Bone marrow (tissue), 2 donors: ENCODE measurements around the gene CFAP54.
"Not testable (repeated sequence)": the region's sequence is repeated elsewhere in the genome, so short reads cannot be mapped to it uniquely, and the experiment has no call there.

Experiments used
- DNase-seq, 2 donors: peaks; one replicate each; lab custom pipeline; 2025; lab: John Stamatoyannopoulos, UW

The CFAP54 gene, protein sequence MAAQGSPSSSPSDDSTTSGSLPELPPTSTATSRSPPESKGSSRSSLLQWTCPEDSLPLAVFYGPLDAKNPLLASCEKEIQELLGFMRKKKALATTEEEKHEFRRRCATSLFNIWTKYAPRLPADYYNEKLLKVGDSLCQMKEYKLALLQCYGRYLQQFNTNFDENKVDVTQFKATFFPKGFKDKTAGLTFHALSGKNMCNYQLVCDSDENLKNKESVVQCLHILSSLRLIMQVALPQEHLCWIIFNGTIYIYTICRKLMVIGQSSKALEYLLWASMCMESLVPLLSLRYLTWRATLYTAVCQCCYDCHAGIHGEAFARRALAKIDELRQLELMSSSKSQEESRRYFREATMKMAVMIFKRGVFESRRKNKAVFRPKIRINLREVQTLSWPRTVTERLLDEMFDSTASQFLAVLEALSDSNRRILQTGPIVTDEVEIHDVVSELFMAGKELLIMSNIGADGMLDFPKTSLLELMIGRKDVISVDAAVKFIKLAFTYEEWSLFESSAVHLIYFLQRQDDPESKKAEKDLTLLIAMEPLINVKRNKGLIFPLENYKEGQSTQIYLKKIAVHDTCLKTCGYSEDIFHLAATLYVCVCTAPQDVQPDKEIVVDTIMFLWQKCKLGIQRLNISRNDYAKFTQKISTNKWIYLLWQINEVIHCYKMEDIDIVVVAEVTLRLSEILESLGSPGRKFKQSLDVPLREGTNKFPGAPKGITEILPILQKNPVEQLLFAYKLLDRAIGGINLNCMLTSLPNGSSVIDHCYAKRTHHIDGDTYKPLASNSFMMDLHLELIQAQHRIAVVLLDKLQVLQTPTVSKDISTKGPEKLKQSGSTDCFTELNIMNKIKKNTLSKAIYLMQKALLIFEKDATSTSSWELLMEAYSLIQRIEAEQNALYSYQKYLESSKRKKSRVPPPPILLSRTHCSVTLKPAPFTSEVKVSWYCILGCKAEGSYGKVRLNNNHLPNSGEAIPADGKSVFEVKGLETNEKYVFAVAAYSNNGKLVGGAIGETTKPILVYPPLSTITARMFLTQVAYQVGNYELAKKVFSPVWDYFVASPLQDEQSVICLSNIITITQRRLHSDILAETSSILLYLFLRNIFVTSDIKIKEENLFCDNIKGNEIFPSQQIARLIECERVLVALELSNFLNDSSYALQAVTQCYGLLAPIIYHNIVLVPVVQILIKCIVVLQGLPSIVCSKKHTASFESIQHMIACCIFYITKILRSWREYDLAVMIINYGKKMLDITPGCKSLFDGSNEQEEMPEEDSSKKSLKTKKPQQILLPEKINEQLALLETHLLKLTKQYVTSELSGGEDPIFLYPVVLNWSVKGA (N-terminal part only)

DNA sequence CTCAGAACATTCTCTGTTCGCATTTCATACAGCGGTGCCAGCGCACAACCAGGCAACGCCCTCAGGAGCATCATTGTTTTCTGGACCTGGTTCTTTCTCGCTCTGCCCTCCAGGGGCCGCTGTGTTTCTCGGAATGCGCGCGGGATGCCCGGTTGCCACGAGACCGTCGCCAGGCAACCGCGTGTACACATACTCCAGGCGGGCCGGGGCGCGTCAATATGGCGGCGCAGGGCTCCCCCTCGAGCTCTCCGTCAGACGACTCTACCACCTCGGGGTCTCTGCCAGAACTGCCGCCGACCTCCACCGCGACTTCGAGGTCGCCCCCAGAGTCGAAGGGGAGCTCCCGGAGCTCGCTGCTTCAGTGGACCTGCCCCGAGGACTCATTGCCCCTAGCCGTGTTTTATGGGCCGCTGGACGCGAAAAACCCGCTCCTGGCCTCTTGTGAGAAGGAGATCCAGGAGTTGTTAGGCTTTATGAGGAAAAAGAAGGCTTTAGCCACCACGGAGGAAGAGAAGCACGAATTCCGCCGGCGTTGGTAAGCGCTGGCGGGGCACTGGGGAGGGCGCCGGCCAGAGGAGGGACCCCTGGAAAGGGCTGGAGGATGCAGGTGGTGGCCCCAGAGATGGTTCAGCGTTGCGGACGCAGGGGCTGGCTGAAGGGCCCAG is at the start of gene CFAP54:
CFAP54 (plus strand) TSS at position 186 of the 665 bp plus-strand sequence; CDS start at position 219, 33 bp downstream.
- peak; percentile 69 to 90 for DNase-seq

DNA sequence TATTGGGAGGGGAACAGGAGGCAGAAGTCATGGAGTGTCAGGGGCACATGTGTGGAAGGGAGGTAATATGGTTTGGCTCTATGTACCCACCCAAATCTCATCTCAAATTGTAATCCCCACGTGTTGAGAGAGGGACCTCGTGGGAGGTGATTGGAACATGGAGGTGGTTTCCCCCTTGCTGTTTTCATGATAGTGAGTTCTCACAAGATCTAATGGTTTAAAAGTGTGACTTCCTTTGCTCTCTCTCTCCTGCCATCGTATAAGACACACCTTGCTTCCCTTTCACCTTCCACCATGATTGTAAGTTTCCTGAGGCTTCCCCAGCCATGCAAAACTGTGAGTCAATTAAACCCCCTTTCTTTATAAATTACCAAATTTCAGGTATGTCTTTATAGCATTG is 47.6 kb upstream of the CFAP54 start:
- DNase-seq, result no peak

DNA sequence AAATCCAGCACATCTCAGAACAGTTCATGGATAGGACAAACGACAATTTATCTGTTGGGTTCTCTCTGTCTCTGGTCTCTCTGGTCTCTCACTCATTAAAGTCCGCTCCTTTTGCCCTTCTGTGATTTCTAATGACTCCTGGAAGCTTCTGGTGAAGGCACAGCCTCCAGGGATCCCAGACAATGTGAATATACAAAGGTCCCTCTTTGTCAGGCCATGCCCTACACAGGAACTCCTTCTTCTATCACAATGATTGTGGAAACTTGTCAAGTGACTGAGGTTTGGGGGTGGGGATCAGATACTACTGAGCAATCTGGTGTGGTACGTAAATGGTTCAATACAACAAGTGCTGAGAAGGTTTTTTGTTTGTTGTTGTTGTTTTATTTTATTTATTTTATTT is 46.5 kb upstream of the CFAP54 start:
- no peak for DNase-seq

DNA sequence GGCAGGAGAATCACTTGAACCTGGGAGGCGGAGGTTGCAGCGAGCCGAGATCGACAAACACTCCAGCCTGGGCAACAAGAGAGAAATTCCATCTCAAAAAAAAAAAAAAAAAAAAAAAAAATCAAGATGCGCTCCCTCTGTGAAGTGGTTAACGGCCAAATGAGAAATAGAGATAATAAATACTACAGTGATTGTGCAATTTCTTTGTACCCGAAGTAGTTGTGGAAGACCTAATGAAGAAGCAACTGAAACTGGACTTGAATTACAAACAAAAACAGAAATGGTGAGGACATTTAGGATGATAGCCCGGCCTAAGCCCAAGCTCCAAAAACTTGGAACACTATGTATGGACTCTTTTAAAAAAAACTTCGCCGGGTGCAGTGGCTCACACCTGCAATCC is 45.0 kb upstream of the CFAP54 start:
- DNase-seq, result no peak

DNA sequence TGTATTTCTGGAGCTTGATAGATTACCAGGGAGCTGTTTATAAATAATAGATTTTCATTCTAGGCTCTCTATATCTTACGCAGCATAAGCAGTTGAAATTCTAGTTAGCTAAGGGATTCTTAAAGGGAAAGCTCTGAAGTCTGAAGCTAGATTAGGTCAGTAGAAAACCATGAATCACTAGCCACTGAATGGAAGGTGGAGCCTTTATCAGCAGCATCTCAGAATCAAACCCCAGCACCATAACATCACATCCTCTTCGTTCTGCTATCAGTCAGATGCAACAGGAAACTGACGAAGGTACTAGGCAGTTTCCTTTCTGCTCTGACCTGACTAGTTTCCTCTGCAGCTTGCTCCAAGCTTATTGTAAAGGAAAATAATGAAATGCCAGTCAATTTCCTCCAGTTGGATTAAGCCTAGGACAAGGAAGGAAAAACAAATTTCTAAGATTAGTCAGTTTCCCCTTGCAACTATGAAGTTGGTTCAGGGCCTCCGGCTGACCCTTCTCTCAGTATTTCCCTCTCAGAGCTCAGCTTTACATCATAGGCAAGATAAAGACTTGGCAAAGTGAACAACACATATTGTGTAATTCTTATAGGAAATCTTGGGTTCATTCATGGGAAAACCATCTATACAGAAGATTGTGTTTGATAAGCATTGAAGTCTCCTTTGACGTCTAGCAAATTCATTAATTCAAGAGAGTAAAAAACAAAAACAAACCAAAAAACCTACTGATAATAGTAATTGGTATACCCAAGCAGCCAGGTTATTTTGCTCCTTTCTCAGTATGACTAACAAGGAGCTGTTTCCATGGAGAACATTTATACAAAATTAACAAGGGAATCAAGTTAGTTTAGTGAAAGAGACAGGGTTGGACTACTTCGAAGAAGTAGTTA is 43.4 kb upstream of the CFAP54 start:
- DNase-seq, result peak in 1 of 2 donors; percentile 93

DNA sequence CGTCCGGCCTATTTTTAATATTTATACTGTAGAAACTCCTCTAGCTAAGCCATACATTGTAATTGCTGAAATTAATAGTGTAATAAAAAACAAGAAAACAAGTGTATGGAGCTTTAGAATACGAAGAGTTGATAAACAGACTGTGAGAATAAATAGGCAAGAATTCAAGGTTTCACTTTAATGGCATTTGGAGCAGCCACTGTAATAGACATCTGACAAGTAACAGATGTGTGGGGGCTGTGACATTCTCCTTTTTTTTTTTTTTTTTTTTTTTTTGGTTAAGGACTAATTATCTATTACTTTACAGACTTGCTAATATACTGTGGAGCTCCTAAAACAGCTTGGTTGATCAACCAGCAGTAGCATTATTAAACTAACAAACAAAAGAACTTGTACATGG is 42.1 kb upstream of the CFAP54 start:
- no peak for DNase-seq

DNA sequence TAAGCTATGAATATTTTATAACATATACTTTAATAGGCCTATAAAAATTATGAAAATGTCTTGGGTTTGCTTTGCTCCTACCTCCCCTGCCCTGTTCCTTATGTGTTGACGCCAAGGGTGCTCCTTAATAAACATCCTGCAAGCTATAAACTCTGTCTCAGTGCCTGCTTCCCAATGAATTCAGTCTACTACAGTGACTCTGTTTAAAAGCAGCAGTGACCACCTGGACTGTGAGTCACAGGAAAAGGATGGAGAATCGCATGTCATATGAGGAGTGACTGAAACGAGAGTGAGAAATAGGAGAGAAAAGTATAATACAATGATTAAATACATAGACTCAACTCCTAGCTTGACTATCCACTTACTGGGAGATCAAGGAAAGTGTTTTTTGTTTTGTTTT is 41.1 kb upstream of the CFAP54 start:
- no peak for DNase-seq

DNA sequence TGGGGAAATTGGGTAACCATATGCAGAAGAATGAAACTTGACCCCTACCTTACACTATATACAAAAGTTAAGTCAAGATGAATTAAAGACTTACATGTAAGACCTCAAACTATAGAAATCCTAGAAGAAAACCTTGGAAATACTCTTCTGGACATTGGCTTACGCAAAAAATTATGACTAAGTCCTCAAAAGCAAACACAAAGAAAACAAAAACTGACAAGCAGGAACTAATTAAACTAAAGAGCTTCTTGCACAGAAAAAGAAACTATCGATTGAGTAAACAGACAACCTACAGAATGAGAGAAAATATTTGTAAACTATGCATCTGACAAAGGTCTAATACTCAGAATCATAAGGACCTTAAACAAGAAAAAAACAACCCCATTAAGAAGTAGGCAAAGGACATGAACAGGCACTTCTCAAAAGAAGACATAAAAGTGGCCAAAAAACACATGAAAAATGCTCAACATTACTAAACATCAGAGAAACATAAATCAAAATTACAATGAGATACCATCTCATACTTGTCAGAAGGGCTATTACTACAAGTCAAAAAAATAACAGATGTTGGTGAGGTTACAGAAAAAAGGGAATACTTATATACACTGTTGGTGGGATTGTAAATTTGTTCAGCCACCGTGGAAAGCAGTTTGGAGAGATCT is 37.0 kb upstream of the CFAP54 start:
- DNase-seq, result no peak

DNA sequence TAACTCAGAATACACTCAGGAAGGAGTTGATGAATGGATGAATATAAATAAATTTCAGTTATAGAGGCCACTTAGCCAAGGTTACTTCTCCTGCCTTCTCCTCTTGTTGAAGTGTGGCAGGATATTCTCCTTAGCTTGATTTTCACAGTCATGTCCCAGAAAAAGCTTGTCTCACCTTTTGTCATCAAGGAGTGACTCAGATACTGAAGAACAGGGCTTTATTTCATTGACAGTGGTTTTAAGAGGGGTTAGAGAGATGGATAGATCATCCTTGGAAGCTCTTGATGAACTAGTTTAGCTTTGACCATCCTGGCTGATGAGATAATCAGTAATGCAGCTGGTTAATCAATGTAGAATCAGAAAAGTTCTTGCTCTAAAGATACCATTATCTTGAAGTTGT is 35.0 kb upstream of the CFAP54 start:
- no peak for DNase-seq

DNA sequence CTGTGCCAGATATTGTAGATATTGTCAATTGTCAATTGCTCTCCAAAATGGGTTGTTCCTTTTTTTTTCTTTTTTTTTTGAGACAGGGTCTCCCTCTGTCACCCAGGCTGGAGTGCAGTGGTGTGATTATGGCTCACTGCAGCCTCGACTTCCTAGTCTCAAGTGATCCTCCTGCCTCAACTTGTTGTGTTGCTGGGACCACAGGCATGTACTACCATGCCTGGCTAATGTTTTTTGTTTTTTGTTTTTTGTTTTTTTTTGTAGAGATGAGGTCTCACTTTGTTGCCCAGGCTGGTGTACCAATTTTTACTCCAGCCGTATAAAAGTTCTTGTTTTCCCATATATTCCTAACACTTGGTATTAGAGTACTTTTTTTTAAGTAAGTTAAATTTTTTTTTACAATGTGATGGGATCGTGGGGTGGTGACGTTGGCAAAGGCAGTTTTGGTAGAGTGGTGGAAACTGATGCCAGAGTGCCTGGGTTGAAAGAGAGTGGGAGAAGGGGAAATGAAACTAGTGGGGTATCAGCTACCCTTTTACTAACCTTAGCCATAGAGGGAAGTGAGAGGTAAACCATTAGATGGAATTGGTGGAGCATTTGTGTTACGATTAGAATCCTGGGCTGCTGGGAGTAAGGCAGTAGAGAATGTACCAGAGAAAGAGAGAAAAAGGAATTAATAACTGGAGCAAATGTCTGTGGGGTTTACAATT is 33.0 kb upstream of the CFAP54 start:
- no peak for DNase-seq

DNA sequence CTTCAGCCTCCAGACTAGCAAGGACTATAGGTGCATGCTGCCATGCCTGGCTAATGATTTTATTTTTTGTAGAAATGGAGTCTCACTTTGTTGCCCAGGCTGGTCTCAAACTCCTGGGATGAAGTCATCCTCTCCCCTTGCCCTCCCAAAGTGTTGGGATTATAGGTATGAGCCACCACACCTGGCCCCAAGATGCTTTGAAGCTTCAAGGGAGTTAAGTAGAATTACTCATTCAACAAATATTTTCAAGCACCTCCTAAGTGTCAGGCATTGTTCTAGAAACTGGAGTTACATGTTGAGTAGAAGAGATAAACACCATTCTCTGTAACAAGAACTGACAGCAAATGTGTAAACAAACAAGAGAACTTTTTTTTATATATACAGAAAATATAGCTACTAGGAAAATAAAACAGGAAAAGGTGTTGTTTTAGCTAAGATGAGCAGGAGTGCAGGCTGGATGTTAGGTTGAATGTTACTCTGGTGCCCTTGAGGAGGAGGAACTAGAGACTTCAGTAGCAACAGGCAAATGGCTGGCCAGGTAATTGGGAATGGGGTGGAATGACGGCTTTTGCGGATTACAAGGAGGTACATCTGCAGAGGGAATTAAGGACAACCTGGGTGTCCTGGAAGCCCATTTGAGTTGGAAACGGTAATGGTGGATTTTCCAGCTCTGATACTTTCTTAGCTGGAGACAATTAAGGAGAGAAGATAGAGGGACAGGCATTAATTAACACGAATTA is 32.0 kb upstream of the CFAP54 start:
- no peak for DNase-seq

DNA sequence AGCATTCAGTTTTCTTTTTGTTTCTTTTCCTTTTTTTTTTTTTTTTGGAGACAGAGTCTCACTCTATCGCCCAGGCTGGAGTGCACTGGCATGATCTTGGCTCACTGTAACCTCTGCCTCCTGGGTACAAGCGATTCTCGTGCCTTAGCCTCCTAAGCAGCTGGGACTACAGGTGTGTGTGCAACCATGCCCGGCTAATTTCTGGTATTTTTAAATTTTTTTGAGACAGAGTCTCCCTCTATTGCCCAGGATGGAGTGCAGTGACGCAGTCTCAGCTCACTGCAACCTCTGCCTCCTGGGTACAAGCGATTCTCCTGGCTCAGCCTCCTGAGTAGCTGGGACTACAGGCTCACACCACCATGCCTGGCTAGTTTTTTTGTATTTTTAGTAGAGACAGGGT is 30.1 kb upstream of the CFAP54 start:
- not testable (repeated sequence) for DNase-seq

DNA sequence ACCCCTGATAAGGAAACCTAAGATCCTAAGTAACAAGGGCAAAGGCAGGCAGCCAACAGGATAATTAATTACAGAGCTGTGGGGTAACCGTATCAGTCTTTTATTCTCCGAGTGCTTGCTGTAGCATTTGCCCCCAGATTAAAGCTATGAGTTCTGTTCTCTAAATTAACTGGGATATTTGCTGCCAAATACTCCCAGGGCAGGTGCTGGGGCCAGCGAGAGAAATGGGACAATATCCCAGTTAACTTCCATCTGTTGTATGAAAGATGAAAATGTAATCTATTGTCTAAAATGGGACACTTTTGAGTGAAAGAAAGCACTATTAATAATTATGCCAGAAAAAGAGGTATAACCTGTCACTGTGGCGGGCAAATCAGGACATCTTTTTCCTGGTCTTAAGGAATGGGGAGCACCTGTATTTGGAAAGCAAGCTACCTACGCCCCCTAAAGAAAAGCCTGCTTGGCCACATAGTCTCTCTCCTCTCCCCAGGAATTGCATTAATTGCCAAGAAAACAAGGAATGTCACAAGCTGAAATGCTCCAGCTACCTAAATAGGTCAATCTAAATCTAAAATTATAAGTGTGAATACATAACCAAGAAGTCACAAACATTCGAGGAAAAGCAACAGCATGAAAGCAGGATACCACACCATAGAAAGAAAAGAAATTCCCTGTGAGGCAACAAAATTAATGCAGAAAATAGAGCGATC is 26.7 kb upstream of the CFAP54 start:
- no peak for DNase-seq

DNA sequence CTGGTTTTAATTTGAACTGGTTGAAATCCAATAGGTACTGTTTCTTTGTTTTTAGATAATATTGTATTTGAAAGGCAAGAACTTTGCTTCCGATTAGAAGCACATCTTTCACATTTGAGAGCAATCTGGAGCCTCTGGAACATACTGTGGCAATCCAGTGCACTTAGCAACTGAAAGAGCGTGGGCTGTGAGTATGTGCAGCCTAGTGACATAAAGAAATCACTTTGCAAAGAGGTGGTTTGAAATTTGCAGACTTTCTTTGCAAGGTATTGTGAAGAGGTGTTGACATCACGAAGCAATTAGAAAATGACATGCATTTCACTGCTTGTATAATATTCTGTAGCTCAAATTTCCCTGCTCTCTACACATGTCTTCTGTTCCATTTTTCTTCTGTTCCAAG is 23.5 kb upstream of the CFAP54 start:
- no peak for DNase-seq

DNA sequence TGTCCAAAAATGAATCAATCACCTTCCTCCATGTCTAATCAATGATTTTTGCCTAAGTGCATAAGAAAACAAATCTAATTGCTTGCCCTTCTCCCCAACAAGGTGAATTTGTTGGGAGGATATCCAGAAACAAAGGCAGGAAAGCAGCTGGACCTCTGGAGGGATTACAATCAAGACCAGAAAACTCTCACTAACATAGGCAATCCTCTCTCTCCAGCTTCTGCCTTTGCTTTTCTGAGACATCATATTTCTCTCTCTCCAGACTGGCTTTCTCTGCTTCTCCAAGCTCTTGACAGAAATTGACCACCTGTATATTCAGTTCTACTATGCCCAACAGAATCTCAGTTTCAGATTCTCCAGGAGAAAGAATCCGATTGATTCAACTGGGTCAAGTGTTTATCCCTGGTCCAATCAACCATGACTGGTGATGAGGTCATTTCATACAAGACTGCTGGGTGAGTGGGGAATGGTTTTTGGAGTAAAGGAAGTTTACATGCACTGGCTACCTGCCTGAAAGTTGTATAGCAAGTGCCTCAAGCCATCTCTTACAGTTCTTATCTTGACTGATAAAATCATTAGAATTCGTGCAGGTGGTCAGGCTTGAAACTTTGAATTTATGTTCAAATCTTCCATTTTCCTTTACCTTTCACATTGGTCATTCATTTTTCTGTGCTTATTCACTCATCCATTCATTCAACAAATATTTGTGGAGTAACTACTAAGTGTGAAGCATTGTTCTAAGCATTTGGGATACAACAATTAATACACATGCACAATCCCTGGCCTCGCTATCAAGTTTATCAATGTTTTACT is 22.2 kb upstream of the CFAP54 start:
- DNase-seq, result no peak

DNA sequence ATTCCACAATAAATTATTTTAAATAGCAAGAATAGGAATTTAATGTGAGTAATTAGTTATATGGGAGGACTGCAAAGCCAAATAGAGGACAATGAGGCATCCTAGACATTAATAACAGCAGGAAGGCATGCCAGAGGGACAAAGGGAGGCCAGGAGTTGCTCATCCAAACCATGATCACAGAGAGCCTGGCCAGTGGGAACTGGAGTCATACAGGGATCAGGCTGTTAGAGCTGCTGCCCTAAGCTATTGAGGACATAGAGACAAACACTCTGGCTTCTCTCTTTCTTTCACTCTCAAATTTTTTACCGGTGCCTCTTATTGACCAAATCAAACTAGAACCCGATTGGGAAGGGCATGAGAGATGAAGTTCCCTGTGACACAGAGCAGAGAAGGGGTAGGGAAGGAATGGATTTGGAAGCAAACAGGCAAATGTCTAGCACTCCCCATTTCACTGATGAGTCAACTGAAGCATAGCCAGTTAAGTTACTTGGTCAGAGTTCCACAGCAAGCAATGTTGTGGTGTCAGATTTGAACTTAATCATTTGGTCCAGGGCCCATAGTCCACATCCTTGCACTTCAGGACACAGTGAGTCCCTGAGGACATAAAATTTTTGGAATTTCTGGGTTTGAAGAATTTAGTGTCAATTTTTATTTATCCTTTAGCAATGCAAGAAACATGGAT is 17.9 kb upstream of the CFAP54 start:
- DNase-seq, result no peak

DNA sequence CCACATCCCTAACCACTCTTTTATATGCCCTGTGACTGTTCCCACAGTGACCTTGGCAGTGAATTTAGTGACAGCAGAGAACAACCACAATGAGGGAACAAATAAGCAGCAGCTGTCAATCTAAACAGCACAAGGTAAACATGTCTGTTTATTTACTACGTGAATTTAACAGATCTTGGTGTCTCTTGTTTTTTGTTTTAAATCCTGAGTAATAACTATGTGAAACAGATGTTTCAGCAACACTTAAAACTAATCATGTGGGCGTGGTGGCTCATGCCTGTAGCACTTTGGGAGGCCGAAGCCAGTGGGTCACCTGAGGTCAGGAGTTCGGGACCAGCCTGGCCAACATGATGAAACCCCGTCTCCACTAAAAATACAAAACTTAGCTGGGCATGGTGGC is 17.0 kb upstream of the CFAP54 start:
- DNase-seq, result no peak
